GM23248 (cell line): ENCODE data around the gene STT3B. TPM values are rescaled to one million over a fixed set of nuclear protein-coding genes. Genes with fewer than 3 reads are reported as not detected.

Experiments
- DNase-seq: peaks from one replicate; pipeline ENCODE4 v3.0.0-alpha.2; 2015
- H2AFZ ChIP-seq: fragments of 200-600 bp; sonication (generic); 2 replicates; pipeline ENCODE4 v1.6.1; 2016; ENCODE audit warnings: antibody characterized with exemption
- H3F3A ChIP-seq: fragments of 200-600 bp; sonication (generic); 2 replicates; pipeline ENCODE4 v1.6.1; 2016; ENCODE audit warnings: mild to moderate bottlenecking, antibody characterized with exemption, mixed run types; ENCODE audit not compliant: insufficient read depth
- H3K27ac ChIP-seq: fragments of 200-600 bp; sonication (generic); 2 replicates; pipeline ENCODE4 v1.5.1; 2016; ENCODE audit warnings: mild to moderate bottlenecking
- H3K27me3 ChIP-seq: fragments of 200-600 bp; sonication (generic); replicated peaks from 2 replicates; pipeline ENCODE4 v1.6.1; 2016; ENCODE audit warnings: mild to moderate bottlenecking; ENCODE audit not compliant: insufficient read depth
- H3K36me3 ChIP-seq: fragments of 200-600 bp; sonication (generic); 2 replicates; pipeline ENCODE4 v1.6.1; 2016; ENCODE audit warnings: low read depth, mild to moderate bottlenecking
- H3K4me1 ChIP-seq: fragments of 200-600 bp; sonication (generic); 2 replicates; pipeline ENCODE4 v1.6.1; 2016; ENCODE audit warnings: mild to moderate bottlenecking; ENCODE audit not compliant: insufficient read depth
- H3K4me2 ChIP-seq: fragments of 200-600 bp; sonication (generic); one replicate; pipeline ENCODE4 v1.6.1; 2016; ENCODE audit warnings: mild to moderate bottlenecking; ENCODE audit not compliant: unreplicated experiment
- H3K4me3 ChIP-seq: fragments of 200-600 bp; sonication (generic); 2 replicates; pipeline ENCODE4 v1.5.1; 2016; ENCODE audit warnings: mild to moderate bottlenecking
- H3K79me2 ChIP-seq: fragments of 200-600 bp; sonication (generic); 2 replicates; pipeline ENCODE4 v1.6.1; 2016; ENCODE audit warnings: mild to moderate bottlenecking; ENCODE audit not compliant: insufficient read depth
- H3K9ac ChIP-seq: fragments of 200-600 bp; sonication (generic); 2 replicates; pipeline ENCODE4 v1.6.1; 2016; ENCODE audit warnings: mild to moderate bottlenecking
- H3K9me2 ChIP-seq: fragments of 200-600 bp; sonication (generic); 2 replicates; pipeline ENCODE4 v1.6.1; 2016; ENCODE audit warnings: mixed run types, mild to moderate bottlenecking, moderate library complexity; ENCODE audit not compliant: insufficient read depth
- H3K9me3 ChIP-seq: fragments of 200-600 bp; sonication (generic); one replicate; pipeline ENCODE4 v1.6.1; 2017; ENCODE audit warnings: low read depth
- H4K20me1 ChIP-seq: fragments of 200-600 bp; sonication (generic); 2 replicates; pipeline ENCODE4 v1.6.0; 2016; ENCODE audit not compliant: insufficient read depth
- EZH2 ChIP-seq: fragments of 200-600 bp; sonication (generic); IDR thresholded peaks from 2 replicates; pipeline ENCODE4 v1.6.1; 2018; ENCODE audit warnings: antibody characterized with exemption, mild to moderate bottlenecking; ENCODE audit not compliant: insufficient read depth, poor library complexity, severe bottlenecking
- EZH2phosphoT487 ChIP-seq: fragments of 200-600 bp; sonication (generic); IDR thresholded peaks from 2 replicates; pipeline ENCODE4 v1.6.1; 2018; ENCODE audit warnings: antibody characterized with exemption, moderate library complexity, mild to moderate bottlenecking, low read depth; ENCODE audit not compliant: insufficient read depth
- WGBS, 2 experiments: methylation state at CpG; one replicate each; pipeline ENCODE4 v1.1.6; 2015 to 2017; ENCODE audit warnings: low lambda C conversion rate in 2 of 2, low coverage in 1 of 2; ENCODE audit errors: missing lambda C conversion rate in 2 of 2; 5-methylcytosine and 5-hydroxymethylcytosine counted together
- in situ Hi-C: fragments of 300-500 bp; cut with MboI; formaldehyde crosslinking; loops from 2 replicates; pipeline ENCODE4 v1.15.0; 2020
- polyA plus RNA-seq: library from polyadenylated mRNA; unstranded; fragments of >200 nt; fragmentation: Nextera tagmentation; extraction: Ambion mirVana; gene quantifications from 2 replicates; pipeline ENCODE4 v1.2.1, GENCODE V29; 2016
- total RNA-seq: library from RNA; depleted of rRNA; stranded (reverse); fragments of >200 nt; shearing (Covaris generic); gene quantifications from 2 replicates; pipeline ENCODE4 v1.2.3, GENCODE V29; 2014

STT3B gene
- total and polyA plus RNA-seq, 2 experiments from 2014 or later, result 81.5 to 174 TPM

- in situ Hi-C loops, result loop anchor here (25.0 kb wide), 1 partner anchor 527 kb away; no protein-coding TSS in a partner anchor
- H3F3A ChIP-seq, result no peaks in the 10 kb centered on the region; the same call in 1 of the 2 replicates
- no peaks in the 10 kb centered on the region for H3K9me3 ChIP-seq
- H3K9me2 ChIP-seq, result no peaks in the 10 kb centered on the region
- H4K20me1 ChIP-seq, result no peaks in the 10 kb centered on the region
- no peaks in the 10 kb centered on the region; the same call in 1 of the 2 replicates for H3K36me3 ChIP-seq
- no peak overlapping the region for H3K4me3 ChIP-seq
- 0 out of 2 replicates have a peak, but pooled peaks cover 4% of the 10 kb centered on the region for H3K4me1 ChIP-seq
- H3K27me3 ChIP-seq, result no peaks in the 10 kb centered on the region
- DNase-seq, result peak; percentile 63
- H3K9ac ChIP-seq, result no peak overlapping the region
- 92 to 93% methylated on average over 1 of the region's 1 CpG for WGBS, 2 experiments
- no peak overlapping the region for H2AFZ ChIP-seq
- TF ChIP-seq EZH2phosphoT487, result no peak
- no peak for TF ChIP-seq EZH2
- H3K4me2 ChIP-seq, result no peak overlapping the region
- no peak overlapping the region for H3K27ac ChIP-seq
- H3K79me2 ChIP-seq, result peaks cover 93% of the 10 kb centered on the region
These were observed 78.1 kb downstream of the STT3B start for GRCh38 chr3:31610700-31611275.

GRCh38 chr3:31613177-31613576 is 80.5 kb downstream of the STT3B start:
- H3K4me1 ChIP-seq, result 0 out of 2 replicates have a peak, but pooled peaks cover 4% of the 10 kb centered on the region
- H3K36me3 ChIP-seq, result no peaks in the 10 kb centered on the region; the same call in none of the 2 replicates
- no peak overlapping the region for H3K27ac ChIP-seq
- H3K27me3 ChIP-seq, result no peaks in the 10 kb centered on the region
- peaks cover 85% of the 10 kb centered on the region for H3K79me2 ChIP-seq
- H4K20me1 ChIP-seq, result no peaks in the 10 kb centered on the region
- DNase-seq, result no peak
- no peaks in the 10 kb centered on the region for H3K9me2 ChIP-seq
- no peaks in the 10 kb centered on the region; the same call in 1 of the 2 replicates for H3F3A ChIP-seq
- TF ChIP-seq EZH2, result no peak
- TF ChIP-seq EZH2phosphoT487, result no peak
- no peaks in the 10 kb centered on the region for H3K9me3 ChIP-seq
- H3K9ac ChIP-seq, result no peak overlapping the region
- H3K4me2 ChIP-seq, result no peak overlapping the region
- WGBS, 2 experiments, result 97 to 100% methylated on average over 1 of the region's 1 CpG
- H3K4me3 ChIP-seq, result no peak overlapping the region
- in situ Hi-C loops, result loop anchor here (25.0 kb wide), 1 partner anchor 524 kb away; no protein-coding TSS in a partner anchor
- H2AFZ ChIP-seq, result no peak overlapping the region

GRCh38 chr3:31613654-31614053 is 80.9 kb downstream of the STT3B start:
- no peak for DNase-seq
- H4K20me1 ChIP-seq, result no peaks in the 10 kb centered on the region
- H3K9me3 ChIP-seq, result no peaks in the 10 kb centered on the region
- 96 to 97% methylated on average over 4 of the region's 4 CpGs for WGBS, 2 experiments
- H3K4me3 ChIP-seq, result no peak overlapping the region
- H3K9ac ChIP-seq, result no peak overlapping the region
- no peaks in the 10 kb centered on the region for H3K27me3 ChIP-seq
- in situ Hi-C loops, result loop anchor here (25.0 kb wide), 1 partner anchor 524 kb away; no protein-coding TSS in a partner anchor
- H2AFZ ChIP-seq, result no peak overlapping the region
- H3K79me2 ChIP-seq, result peaks cover 81% of the 10 kb centered on the region
- H3K27ac ChIP-seq, result no peak overlapping the region
- TF ChIP-seq EZH2, result no peak
- TF ChIP-seq EZH2phosphoT487, result no peak
- 0 out of 2 replicates have a peak, but pooled peaks cover 4% of the 10 kb centered on the region for H3K4me1 ChIP-seq
- no peak overlapping the region for H3K4me2 ChIP-seq
- H3K36me3 ChIP-seq, result no peaks in the 10 kb centered on the region; the same call in none of the 2 replicates
- no peaks in the 10 kb centered on the region for H3K9me2 ChIP-seq
- no peaks in the 10 kb centered on the region; the same call in 1 of the 2 replicates for H3F3A ChIP-seq

GRCh38 chr3:31614162-31614921 is 81.6 kb downstream of the STT3B start:
- H3K27me3 ChIP-seq, result no peaks in the 10 kb centered on the region
- no peak overlapping the region for H3K27ac ChIP-seq
- H3K4me1 ChIP-seq, result 0 out of 2 replicates have a peak, but pooled peaks cover 4% of the 10 kb centered on the region
- TF ChIP-seq EZH2phosphoT487 (no peak), EZH2 (no peak)
- no peak overlapping the region for H3K4me2 ChIP-seq
- H3K9me2 ChIP-seq, result no peaks in the 10 kb centered on the region
- H3K4me3 ChIP-seq, result no peak overlapping the region
- no peaks in the 10 kb centered on the region; the same call in 1 of the 2 replicates for H3F3A ChIP-seq
- no peaks in the 10 kb centered on the region for H3K9me3 ChIP-seq
- H4K20me1 ChIP-seq, result no peaks in the 10 kb centered on the region
- no peak overlapping the region for H2AFZ ChIP-seq
- in situ Hi-C loops, result loop anchor here (25.0 kb wide), 1 partner anchor 523 kb away; no protein-coding TSS in a partner anchor
- no peaks in the 10 kb centered on the region; the same call in none of the 2 replicates for H3K36me3 ChIP-seq
- no peak overlapping the region for H3K9ac ChIP-seq
- DNase-seq, result peak; percentile 7
- H3K79me2 ChIP-seq, result peaks cover 74% of the 10 kb centered on the region
- WGBS, 2 experiments, result 75 to 77% methylated on average over 5 of the region's 5 CpGs
